ENCODE measurements around the gene CRLF1. TPM values are rescaled to one million over a fixed set of nuclear protein-coding genes. Genes with fewer than 3 reads are reported as not detected.

Gene CRLF1
- total and polyA plus RNA-seq, 2 experiments from 2014 or later, result 18.1 to 19.7 TPM

DNA sequence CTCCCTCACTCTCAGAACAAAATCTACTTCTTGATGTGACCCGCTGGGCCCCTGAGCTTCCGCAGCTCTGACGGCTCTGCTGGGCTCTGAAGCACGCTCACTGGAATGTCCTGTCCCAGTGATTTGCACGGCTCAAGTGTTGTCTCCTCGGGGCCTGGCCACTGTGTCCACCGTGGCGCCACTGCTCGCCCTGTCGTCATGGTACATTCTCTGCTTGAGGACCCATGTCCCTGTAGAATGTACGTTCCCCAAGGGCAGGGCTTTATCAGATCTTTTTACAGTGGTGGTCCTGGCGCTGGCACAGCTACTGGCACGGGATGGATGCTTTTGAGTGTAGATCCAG is 42.3 kb upstream of the CRLF1 start:
- Histone ChIP-seq H3K4me3 (no peak overlapping the region), H3K79me2 (replicated peaks; ENCODE audit: insufficient read depth) (peaks cover 8% of the 10 kb centered on the region; the same call in 1 of the 2 replicates), H3F3A (replicated peaks; ENCODE audit: low read depth) (peaks cover 3% of the 10 kb centered on the region; the same call in 1 of the 2 replicates), H3K4me1 (ENCODE audit: insufficient read depth) (peaks cover 20% of the 10 kb centered on the region; the same call in 1 of the 2 replicates), H3K4me2 (no peak overlapping the region), H3K27me3 (ENCODE audit: insufficient read depth) (no peaks in the 10 kb centered on the region), H4K20me1 (replicated peaks; ENCODE audit: insufficient read depth) (peaks cover 5% of the 10 kb centered on the region), H3K27ac (ENCODE audit: low read depth) (no peak overlapping the region), H2AFZ (no peak overlapping the region), H3K36me3 (ENCODE audit: insufficient read depth) (no peaks in the 10 kb centered on the region), H3K9me2 (ENCODE audit: insufficient read depth) (no peaks in the 10 kb centered on the region)
- Mint-ChIP-seq H3K27ac (peak overlapping the region; percentile 76; the same call in 1 of the 2 replicates), H3K36me3 (ENCODE audit: low read depth) (peaks cover 2% of the 10 kb centered on the region; the same call in 2 of the 3 replicates), H3K4me3 (no peak overlapping the region), H3K9me3 (no peaks in the 10 kb centered on the region; the same call in 1 of the 3 replicates), H3K4me1 (peaks cover 48% of the 10 kb centered on the region), H3K27me3 (ENCODE audit: insufficient read depth, low read depth, poor library complexity) (peaks cover 19% of the 10 kb centered on the region)
- DNase-seq (ENCODE audit: low spot score), result no peak
- no peak for ATAC-seq
- TF ChIP-seq, protein P1, sequence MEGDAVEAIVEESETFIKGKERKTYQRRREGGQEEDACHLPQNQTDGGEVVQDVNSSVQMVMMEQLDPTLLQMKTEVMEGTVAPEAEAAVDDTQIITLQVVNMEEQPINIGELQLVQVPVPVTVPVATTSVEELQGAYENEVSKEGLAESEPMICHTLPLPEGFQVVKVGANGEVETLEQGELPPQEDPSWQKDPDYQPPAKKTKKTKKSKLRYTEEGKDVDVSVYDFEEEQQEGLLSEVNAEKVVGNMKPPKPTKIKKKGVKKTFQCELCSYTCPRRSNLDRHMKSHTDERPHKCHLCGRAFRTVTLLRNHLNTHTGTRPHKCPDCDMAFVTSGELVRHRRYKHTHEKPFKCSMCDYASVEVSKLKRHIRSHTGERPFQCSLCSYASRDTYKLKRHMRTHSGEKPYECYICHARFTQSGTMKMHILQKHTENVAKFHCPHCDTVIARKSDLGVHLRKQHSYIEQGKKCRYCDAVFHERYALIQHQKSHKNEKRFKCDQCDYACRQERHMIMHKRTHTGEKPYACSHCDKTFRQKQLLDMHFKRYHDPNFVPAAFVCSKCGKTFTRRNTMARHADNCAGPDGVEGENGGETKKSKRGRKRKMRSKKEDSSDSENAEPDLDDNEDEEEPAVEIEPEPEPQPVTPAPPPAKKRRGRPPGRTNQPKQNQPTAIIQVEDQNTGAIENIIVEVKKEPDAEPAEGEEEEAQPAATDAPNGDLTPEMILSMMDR (conservative IDR thresholded peaks at IDR 0.05; ENCODE audit: low read depth in 2 of 2), result no peak

DNA sequence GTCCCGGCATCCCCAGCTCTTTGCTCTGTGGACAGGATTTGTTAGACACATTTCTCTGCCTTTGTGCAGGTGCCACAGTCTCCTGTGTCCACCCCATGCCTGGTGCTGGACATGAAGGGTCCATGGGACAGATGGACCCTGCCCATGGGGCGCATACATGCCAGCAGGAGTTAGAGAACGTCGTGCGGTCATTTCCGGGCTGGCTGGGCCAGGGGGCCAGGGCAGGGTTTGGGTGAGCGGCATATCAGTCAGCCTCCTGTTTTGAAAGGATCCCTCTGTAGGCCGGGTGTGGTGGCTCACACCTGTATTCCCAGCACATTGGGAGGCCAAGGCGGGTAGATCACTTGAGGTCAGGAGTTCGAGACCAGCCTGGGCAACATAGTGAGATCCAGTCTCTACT is 41.2 kb upstream of the CRLF1 start:
- no peak for ATAC-seq
- Histone ChIP-seq H2AFZ (no peak overlapping the region), H3K9me2 (ENCODE audit: insufficient read depth) (no peaks in the 10 kb centered on the region; the same call in 1 of the 2 replicates), H3K4me3 (no peak overlapping the region), H3K79me2 (replicated peaks; ENCODE audit: insufficient read depth) (peaks cover 8% of the 10 kb centered on the region; the same call in 1 of the 2 replicates), H3K27me3 (ENCODE audit: insufficient read depth) (no peaks in the 10 kb centered on the region), H3K4me2 (no peak overlapping the region), H3K36me3 (ENCODE audit: insufficient read depth) (no peaks in the 10 kb centered on the region), H3F3A (replicated peaks; ENCODE audit: low read depth) (peaks cover 3% of the 10 kb centered on the region; the same call in 1 of the 2 replicates), H3K27ac (ENCODE audit: low read depth) (no peak overlapping the region), H3K4me1 (ENCODE audit: insufficient read depth) (peaks cover 20% of the 10 kb centered on the region; the same call in 1 of the 2 replicates), H4K20me1 (replicated peaks; ENCODE audit: insufficient read depth) (peaks cover 10% of the 10 kb centered on the region)
- no peak overlapping the region for H3K4me3 Mint-ChIP-seq
- no peak for DNase-seq (ENCODE audit: low spot score)
- H3K36me3 Mint-ChIP-seq (ENCODE audit: low read depth), result peaks cover 4% of the 10 kb centered on the region; the same call in 2 of the 3 replicates
- H3K9me3 Mint-ChIP-seq, result no peaks in the 10 kb centered on the region; the same call in 1 of the 3 replicates
- H3K27ac Mint-ChIP-seq, result no peak overlapping the region
- peaks cover 48% of the 10 kb centered on the region for H3K4me1 Mint-ChIP-seq
- H3K27me3 Mint-ChIP-seq (ENCODE audit: insufficient read depth, low read depth, poor library complexity), result peaks cover 19% of the 10 kb centered on the region
- TF ChIP-seq, protein P2, sequence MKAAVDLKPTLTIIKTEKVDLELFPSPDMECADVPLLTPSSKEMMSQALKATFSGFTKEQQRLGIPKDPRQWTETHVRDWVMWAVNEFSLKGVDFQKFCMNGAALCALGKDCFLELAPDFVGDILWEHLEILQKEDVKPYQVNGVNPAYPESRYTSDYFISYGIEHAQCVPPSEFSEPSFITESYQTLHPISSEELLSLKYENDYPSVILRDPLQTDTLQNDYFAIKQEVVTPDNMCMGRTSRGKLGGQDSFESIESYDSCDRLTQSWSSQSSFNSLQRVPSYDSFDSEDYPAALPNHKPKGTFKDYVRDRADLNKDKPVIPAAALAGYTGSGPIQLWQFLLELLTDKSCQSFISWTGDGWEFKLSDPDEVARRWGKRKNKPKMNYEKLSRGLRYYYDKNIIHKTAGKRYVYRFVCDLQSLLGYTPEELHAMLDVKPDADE (IDR thresholded peaks at IDR 0.05), result no peak
- TF ChIP-seq POLR2AphosphoS5 (IDR thresholded peaks at IDR 0.05; ENCODE audit: low read depth) (no peak), EZH2 (IDR thresholded peaks at IDR 0.05; ENCODE audit: low read depth, unreplicated experiment) (no peak), NANOG (IDR thresholded peaks at IDR 0.05; ENCODE audit: borderline replicate concordance) (no peak), CREB1 (CRISPR knock-in tag; IDR thresholded peaks at IDR 0.05; ENCODE audit: low read depth) (no peak), ZNF331 (CRISPR knock-in tag; IDR thresholded peaks at IDR 0.05; ENCODE audit: low read depth) (no peak), ZNF114 (CRISPR knock-in tag; IDR thresholded peaks at IDR 0.05) (no peak), JUNB (IDR thresholded peaks at IDR 0.05; ENCODE audit: unreplicated experiment) (no peak)
- TF ChIP-seq, protein P1 (conservative IDR thresholded peaks at IDR 0.05; ENCODE audit: low read depth in 2 of 2), result no peak
- TF ChIP-seq, protein P3, sequence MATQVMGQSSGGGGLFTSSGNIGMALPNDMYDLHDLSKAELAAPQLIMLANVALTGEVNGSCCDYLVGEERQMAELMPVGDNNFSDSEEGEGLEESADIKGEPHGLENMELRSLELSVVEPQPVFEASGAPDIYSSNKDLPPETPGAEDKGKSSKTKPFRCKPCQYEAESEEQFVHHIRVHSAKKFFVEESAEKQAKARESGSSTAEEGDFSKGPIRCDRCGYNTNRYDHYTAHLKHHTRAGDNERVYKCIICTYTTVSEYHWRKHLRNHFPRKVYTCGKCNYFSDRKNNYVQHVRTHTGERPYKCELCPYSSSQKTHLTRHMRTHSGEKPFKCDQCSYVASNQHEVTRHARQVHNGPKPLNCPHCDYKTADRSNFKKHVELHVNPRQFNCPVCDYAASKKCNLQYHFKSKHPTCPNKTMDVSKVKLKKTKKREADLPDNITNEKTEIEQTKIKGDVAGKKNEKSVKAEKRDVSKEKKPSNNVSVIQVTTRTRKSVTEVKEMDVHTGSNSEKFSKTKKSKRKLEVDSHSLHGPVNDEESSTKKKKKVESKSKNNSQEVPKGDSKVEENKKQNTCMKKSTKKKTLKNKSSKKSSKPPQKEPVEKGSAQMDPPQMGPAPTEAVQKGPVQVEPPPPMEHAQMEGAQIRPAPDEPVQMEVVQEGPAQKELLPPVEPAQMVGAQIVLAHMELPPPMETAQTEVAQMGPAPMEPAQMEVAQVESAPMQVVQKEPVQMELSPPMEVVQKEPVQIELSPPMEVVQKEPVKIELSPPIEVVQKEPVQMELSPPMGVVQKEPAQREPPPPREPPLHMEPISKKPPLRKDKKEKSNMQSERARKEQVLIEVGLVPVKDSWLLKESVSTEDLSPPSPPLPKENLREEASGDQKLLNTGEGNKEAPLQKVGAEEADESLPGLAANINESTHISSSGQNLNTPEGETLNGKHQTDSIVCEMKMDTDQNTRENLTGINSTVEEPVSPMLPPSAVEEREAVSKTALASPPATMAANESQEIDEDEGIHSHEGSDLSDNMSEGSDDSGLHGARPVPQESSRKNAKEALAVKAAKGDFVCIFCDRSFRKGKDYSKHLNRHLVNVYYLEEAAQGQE (IDR thresholded peaks at IDR 0.05; ENCODE audit: unreplicated experiment), result no peak
